HG03575 (cell line): ENCODE data around the gene KNSTRN.

Experiments used
- ATAC-seq: cut with Tn5 transposase; IDR thresholded peaks from one replicate; pipeline ENCODE4 v1.9.1; 2021; ENCODE audit not compliant: unreplicated experiment, insufficient number of reproducible peaks, low FRiP score; ENCODE audit errors: extremely low read depth

KNSTRN gene

GRCh38 chr15:40382580-40383456, at the start of gene KNSTRN:
Gene KNSTRN (plus strand): TSS chr15:40382721. CDS start chr15:40382836, 115 bp downstream.
- ATAC-seq: no peak

GRCh38 chr15:40333922-40334492, 48.5 kb upstream of the KNSTRN start:
- ATAC-seq: no peak

GRCh38 chr15:40334541-40334940, 48.0 kb upstream of the KNSTRN start:
- no peak for ATAC-seq

GRCh38 chr15:40334941-40335795, 47.4 kb upstream of the KNSTRN start:
- ATAC-seq: no peak

- no peak for ATAC-seq
Observed at GRCh38 chr15:40335938-40336743, 46.4 kb upstream of the KNSTRN start.

GRCh38 chr15:40336744-40337122, 45.8 kb upstream of the KNSTRN start:
- no peak for ATAC-seq

GRCh38 chr15:40337597-40337996, 44.9 kb upstream of the KNSTRN start:
- no peak for ATAC-seq

- no peak for ATAC-seq
Observed at GRCh38 chr15:40338041-40338657, 44.4 kb upstream of the KNSTRN start.

- no peak for ATAC-seq
Observed at GRCh38 chr15:40338921-40339620, 43.5 kb upstream of the KNSTRN start.

- ATAC-seq: no peak
Observed at GRCh38 chr15:40339621-40339945, 42.9 kb upstream of the KNSTRN start.

GRCh38 chr15:40340038-40340739, 42.3 kb upstream of the KNSTRN start:
- ATAC-seq: no peak

- ATAC-seq: no peak
Observed at GRCh38 chr15:40340740-40341400, 41.7 kb upstream of the KNSTRN start, which contains the start of gene CCDC9B. Gene CCDC9B (minus strand): TSS chr15:40340939. CDS start chr15:40340819, 120 bp downstream.

GRCh38 chr15:40342416-40343320, 39.9 kb upstream of the KNSTRN start:
- ATAC-seq: no peak

GRCh38 chr15:40343512-40343911, 39.0 kb upstream of the KNSTRN start:
- no peak for ATAC-seq

- ATAC-seq: no peak
Observed at GRCh38 chr15:40344217-40344616, 38.3 kb upstream of the KNSTRN start.

- no peak for ATAC-seq
Observed at GRCh38 chr15:40344631-40345120, 37.8 kb upstream of the KNSTRN start.
